HepG2 (cell line): ENCODE results near the gene SYCE1. TPM values are rescaled to one million over a fixed set of nuclear protein-coding genes. Genes with fewer than 3 reads are reported as not detected.
A peak's percentile ranks its signal among the peaks of the same experiment; 100 is the strongest.

ENCODE experiments used
- ATAC-seq: fragments of 200-7000 bp; cut with Tn5 transposase; 3 replicates; pipeline ENCODE4 v1.9.1; 2020; ENCODE audit warnings: mild to moderate bottlenecking, moderate library complexity
- BruUV-seq: library from RNA; stranded (reverse); fragments of 400-500 nt; replicated peaks from 2 replicates; lab custom pipeline; 2021; lab: Mats Ljungman, UMichigan
- CTCF ChIA-PET: fragments of 300-600 bp; formaldehyde crosslinking; extraction: SDS; loops from one replicate; lab custom pipeline; 2021; ENCODE audit warnings: low total read pairs, inconsistent platforms, low intra/inter-chr PET ratio; lab: Yijun Ruan, JAX
- POLR2A ChIA-PET: fragments of 350-600 bp; sonication (Branson Sonifier 250); formaldehyde crosslinking; loops from one replicate; lab custom pipeline; 2020; ENCODE audit warnings: antibody characterized with exemption, inconsistent platforms; lab: Yijun Ruan, JAX
- DNase-seq: peaks from one replicate; pipeline ENCODE4 v3.0.0-alpha.2; 2015; ENCODE audit warnings: low spot score
- FAIRE-seq: peaks from 3 replicates; lab custom pipeline; 2011; peaks lifted over from hg19 to GRCh38; lab: Jason Lieb, UNC
- H2AFZ ChIP-seq: one replicate; pipeline ENCODE4 v1.6.1; 2011; ENCODE audit warnings: low read length, inconsistent platforms
- H3K27ac ChIP-seq: fragments of 300-600 bp; 3 replicates; pipeline ENCODE4 v1.8.0; 2011; ENCODE audit warnings: mixed run types, mild to moderate bottlenecking, mixed read lengths, low read length, inconsistent platforms; ENCODE audit not compliant: insufficient read depth; ENCODE audit errors: extremely low read length
- H3K27me3 ChIP-seq, 2 experiments: fragments of 200-600 bp in 1 of 2; 2 replicates in 1 of 2; 3 replicates in 1 of 2; pipeline versions ENCODE4 v1.6.0 to v1.8.0; 2011; ENCODE audit warnings: low read length in 2 of 2, mild to moderate bottlenecking in 2 of 2, moderate library complexity in 2 of 2, inconsistent platforms in 1 of 2; ENCODE audit not compliant: insufficient read depth in 2 of 2, control insufficient read depth in 1 of 2
- H3K36me3 ChIP-seq, 2 experiments: fragments of 200-600 bp in 1 of 2; replicated peaks in 1 of 2; 2 replicates in 1 of 2; 3 replicates in 1 of 2; pipeline versions ENCODE4 v1.5.1 to v1.8.0; 2011; ENCODE audit warnings: low read length in 2 of 2, inconsistent platforms in 1 of 2; ENCODE audit not compliant: insufficient read depth in 2 of 2, control insufficient read depth in 1 of 2
- H3K4me1 ChIP-seq: 2 replicates; pipeline ENCODE4 v1.5.1; 2012; ENCODE audit warnings: low read length, inconsistent platforms; ENCODE audit not compliant: insufficient read depth
- H3K4me2 ChIP-seq: 2 replicates; pipeline ENCODE4 v1.6.0; 2011; ENCODE audit warnings: low read depth, low read length, inconsistent platforms
- H3K4me3 ChIP-seq, 3 experiments: fragments of 200-600 bp in 1 of 3; sonication (generic), shearing (Covaris generic) in 1 of 3; replicated peaks in 1 of 3; 2 replicates each; pipeline ENCODE4 v1.5.1; 2011 to 2016; ENCODE audit warnings: low read length in 3 of 3, inconsistent platforms in 2 of 3, low read depth in 2 of 3, mild to moderate bottlenecking in 2 of 3, control low read depth in 1 of 3, mixed read lengths in 1 of 3; ENCODE audit not compliant: insufficient read depth in 1 of 3
- H3K79me2 ChIP-seq: one replicate; pipeline ENCODE4 v1.6.1; 2011; ENCODE audit warnings: low read length, inconsistent platforms; ENCODE audit not compliant: insufficient read depth
- H3K9ac ChIP-seq: 2 replicates; pipeline ENCODE4 v1.6.0; 2011; ENCODE audit warnings: mild to moderate bottlenecking, low read depth, low read length, inconsistent platforms; ENCODE audit not compliant: insufficient read depth
- H3K9me3 ChIP-seq: 2 replicates; pipeline ENCODE4 v1.5.1; 2012; ENCODE audit warnings: mild to moderate bottlenecking, low read length
- H4K20me1 ChIP-seq: 2 replicates; pipeline ENCODE4 v1.6.0; 2011; ENCODE audit warnings: inconsistent platforms, mild to moderate bottlenecking, low read length, moderate library complexity; ENCODE audit not compliant: insufficient read depth
- ATAD3A ChIP-seq: sonication (generic); formaldehyde crosslinking; IDR thresholded peaks from 2 replicates; pipeline ENCODE4 v1.4.0; 2020; ENCODE audit warnings: missing genetic modification reagents
- FUBP1 ChIP-seq: sonication (generic); formaldehyde crosslinking; IDR thresholded peaks from 2 replicates; pipeline ENCODE4 v1.5.1; 2020; ENCODE audit warnings: missing genetic modification reagents, mild to moderate bottlenecking, borderline replicate concordance
- ISL2 ChIP-seq: sonication (generic); formaldehyde crosslinking; IDR thresholded peaks from 2 replicates; pipeline ENCODE4 v1.5.0; 2020; ENCODE audit warnings: missing genetic modification reagents
- KLF15 ChIP-seq: sonication (generic); formaldehyde crosslinking; IDR thresholded peaks from 2 replicates; pipeline ENCODE4 v1.8.1; 2023; ENCODE audit warnings: borderline replicate concordance, mild to moderate bottlenecking, inconsistent platforms, missing genetic modification reagents, mixed read lengths
- ZNF180 ChIP-seq: sonication (generic); formaldehyde crosslinking; IDR thresholded peaks from 2 replicates; pipeline ENCODE4 v1.4.0; 2020; ENCODE audit warnings: low read depth, missing genetic modification reagents, borderline replicate concordance
- ZNF331 ChIP-seq: sonication (generic); formaldehyde crosslinking; IDR thresholded peaks from 2 replicates; pipeline ENCODE4 v1.4.0; 2020; ENCODE audit warnings: missing genetic modification reagents
- ZNF33B ChIP-seq: sonication (generic); formaldehyde crosslinking; IDR thresholded peaks from 2 replicates; pipeline ENCODE4 v1.5.1; 2020; ENCODE audit warnings: mild to moderate bottlenecking, missing genetic modification reagents
- ZNF776 ChIP-seq: sonication (generic); formaldehyde crosslinking; IDR thresholded peaks from 2 replicates; pipeline ENCODE4 v1.4.0; 2020; ENCODE audit warnings: mild to moderate bottlenecking, missing genetic modification reagents
- WGBS: methylation state at CpG from one replicate; pipeline ENCODE4 v1.1.6; 2017; ENCODE audit warnings: low lambda C conversion rate; 5-methylcytosine and 5-hydroxymethylcytosine counted together
- in situ Hi-C: cut with HindIII; loops from 2 replicates; pipeline ENCODE4 v1.10.0; 2017; ENCODE audit warnings: low pct_unique_long_range_greater_than_20kb; ENCODE audit not compliant: extremely low pct_ligation_motif_present
- intact Hi-C: fragments of 100-400 bp; cut with micrococcal nuclease; formaldehyde crosslinking; loops from one replicate; pipeline ENCODE4 v1.10.0; 2022; ENCODE audit not compliant: unreplicated experiment
- polyA plus RNA-seq, 8 experiments: library from polyadenylated mRNA; depleted of rRNA in 3 of 8; stranded (reverse) in 7 of 8; unstranded in 1 of 8; fragments of >200 nt; fragmentation: Illumina TruSeq in 4 of 8; extraction: Trizol in 4 of 8; gene quantifications; 2 replicates each; pipeline versions ENCODE4 v1.2.1 to v1.2.3, GENCODE V29; 2011 to 2016; ENCODE audit warnings: low read depth in 4 of 8, missing spikeins in 1 of 8, mixed read lengths in 1 of 8; ENCODE audit not compliant: insufficient read depth in 1 of 8
- total RNA-seq, 5 experiments: library from RNA; depleted of rRNA; stranded (reverse); fragments of >200 nt; fragmentation: Illumina TruSeq; extraction: Trizol; gene quantifications; 2 replicates each; pipeline ENCODE4 v1.2.3, GENCODE V29; 2016; ENCODE audit warnings: low read depth in 1 of 5

SYCE1 gene
- total and polyA plus RNA-seq, 2 of the 13 experiments (the other 11 are each of a cell fraction or from before 2014, with no cell fraction given) = not detected

GRCh38 chr10:133528845-133529575 lies 36.4 kb downstream of the SYCE1 start:
- CTCF ChIA-PET = no interaction called here
- in situ Hi-C loops (no loop called here), intact Hi-C loops (no loop called here)
- Histone ChIP-seq H3K9me3 (no peaks in the 10 kb centered on the region), H3K27me3 (peaks cover 8 to 71% of the 10 kb centered on the region in 2 experiments), H3K4me1 (no peaks in the 10 kb centered on the region), H4K20me1 (no peaks in the 10 kb centered on the region), H3K9ac (no peak overlapping the region), H3K36me3 (no peaks in the 10 kb centered on the region), H3K27ac (no peak overlapping the region), H2AFZ (no peak overlapping the region), H3K79me2 (no peaks in the 10 kb centered on the region), H3K4me2 (no peak overlapping the region; the same call in 1 of the 2 replicates), H3K4me3 (no peak overlapping the region)
- POLR2A ChIA-PET = no interaction called here
- no peak for TF ChIP-seq ATAD3A (CRISPR knock-in tag)
- no peak for TF ChIP-seq ZNF33B
- TF ChIP-seq ZNF180 = no peak
- no peak for TF ChIP-seq KLF15 (CRISPR knock-in tag)
- TF ChIP-seq ISL2 = no peak
- TF ChIP-seq FUBP1 (CRISPR knock-in tag) = no peak
- TF ChIP-seq ZNF331 (CRISPR knock-in tag) = no peak
- TF ChIP-seq ZNF776 (CRISPR knock-in tag) = no peak
- WGBS = 28% methylated on average over 20 of the region's 37 CpGs
- no TSS peak for BruUV-seq
- ATAC-seq (peak; percentile 33; the same call in 1 of the 3 replicates), DNase-seq (no peak), FAIRE-seq (no peak)
